Trophoblast cell (in vitro differentiated cells and primary cell): ENCODE measurements around the gene FCHSD2.

ENCODE experiments used
- DNase-seq, 2 donors: peaks; one replicate each; pipeline ENCODE4 v3.0.0-alpha.2; 2016
- H2AFZ ChIP-seq: 2 replicates; pipeline ENCODE4 v1.6.1; 2013; ENCODE audit warnings: low read length, moderate library complexity, mild to moderate bottlenecking; ENCODE audit not compliant: insufficient read depth, poor library complexity
- H2AK5ac ChIP-seq: 2 replicates; pipeline ENCODE4 v1.6.1; 2013; ENCODE audit warnings: mild to moderate bottlenecking, low read length
- H2BK120ac ChIP-seq: 2 replicates; pipeline ENCODE4 v1.6.1; 2013; ENCODE audit warnings: low read length, mild to moderate bottlenecking, moderate library complexity; ENCODE audit not compliant: insufficient read depth, poor library complexity
- H2BK12ac ChIP-seq: 2 replicates; pipeline ENCODE4 v1.6.1; 2013; ENCODE audit warnings: mild to moderate bottlenecking, low read length, moderate library complexity
- H2BK5ac ChIP-seq: 2 replicates; pipeline ENCODE4 v1.6.1; 2013; ENCODE audit warnings: low read length, low read depth, moderate library complexity, mild to moderate bottlenecking; ENCODE audit not compliant: poor library complexity
- H3K14ac ChIP-seq: 2 replicates; pipeline ENCODE4 v1.6.1; 2013; ENCODE audit warnings: mild to moderate bottlenecking, low read length
- H3K18ac ChIP-seq: 2 replicates; pipeline ENCODE4 v1.6.1; 2013; ENCODE audit warnings: mild to moderate bottlenecking, low read length
- H3K23ac ChIP-seq: 2 replicates; pipeline ENCODE4 v1.6.1; 2013; ENCODE audit warnings: low read length
- H3K27ac ChIP-seq: 2 replicates; pipeline ENCODE4 v1.5.1; 2013; ENCODE audit warnings: low read depth, mild to moderate bottlenecking, inconsistent platforms, low read length, moderate library complexity
- H3K27me3 ChIP-seq: 2 replicates; pipeline ENCODE4 v1.6.1; 2013; ENCODE audit warnings: inconsistent platforms, mild to moderate bottlenecking, low read length, moderate library complexity; ENCODE audit not compliant: insufficient read depth
- H3K36me3 ChIP-seq, 2 experiments: 1 replicate in 1 of 2; 2 replicates in 1 of 2; pipeline ENCODE4 v1.6.1; 2013; ENCODE audit warnings: low read length in 2 of 2, mild to moderate bottlenecking in 2 of 2, moderate library complexity in 1 of 2; ENCODE audit not compliant: insufficient read depth in 2 of 2, control insufficient read depth in 1 of 2
- H3K4ac ChIP-seq: 2 replicates; pipeline ENCODE4 v1.6.1; 2013; ENCODE audit warnings: low read depth, mild to moderate bottlenecking, low read length, moderate library complexity
- H3K4me1 ChIP-seq, 2 experiments: 1 replicate in 1 of 2; 2 replicates in 1 of 2; pipeline ENCODE4 v1.6.1; 2013; ENCODE audit warnings: low read length in 2 of 2, mild to moderate bottlenecking in 2 of 2, moderate library complexity in 1 of 2; ENCODE audit not compliant: insufficient read depth in 2 of 2, control insufficient read depth in 1 of 2
- H3K4me2 ChIP-seq: 2 replicates; pipeline ENCODE4 v1.6.1; 2013; ENCODE audit warnings: inconsistent platforms, mild to moderate bottlenecking, low read length, moderate library complexity
- H3K4me3 ChIP-seq: 2 replicates; pipeline ENCODE4 v1.5.1; 2013; ENCODE audit warnings: mild to moderate bottlenecking, low read depth, low read length, inconsistent platforms
- H3K79me1 ChIP-seq: one replicate; pipeline ENCODE4 v1.6.1; 2013; ENCODE audit warnings: low read length
- H3K79me2 ChIP-seq: 2 replicates; pipeline ENCODE4 v1.6.1; 2013; ENCODE audit warnings: low read length, mild to moderate bottlenecking; ENCODE audit not compliant: control insufficient read depth, insufficient read depth, poor library complexity
- H3K9ac ChIP-seq: 2 replicates; pipeline ENCODE4 v1.6.1; 2013; ENCODE audit warnings: mild to moderate bottlenecking, low read length
- H3K9me3 ChIP-seq: 2 replicates; pipeline ENCODE4 v1.6.1; 2013; ENCODE audit warnings: low read depth, mild to moderate bottlenecking, control low read depth, inconsistent platforms, low read length; ENCODE audit not compliant: insufficient read depth
- H4K12ac ChIP-seq: 2 replicates; pipeline ENCODE4 v1.6.1; 2013; ENCODE audit warnings: low read depth, mild to moderate bottlenecking, low read length, moderate library complexity
- H4K8ac ChIP-seq: 2 replicates; pipeline ENCODE4 v1.6.1; 2013; ENCODE audit warnings: low read depth, mild to moderate bottlenecking, low read length, moderate library complexity
- H4K91ac ChIP-seq: one replicate; pipeline ENCODE4 v1.6.1; 2013; ENCODE audit warnings: low read depth, mild to moderate bottlenecking, low read length, moderate library complexity
- WGBS: extraction: QIAGEN DNeasy Blood & Tissue Kit; methylation state at CpG from one replicate; pipeline ENCODE4 v1.1.7; 2013; ENCODE audit warnings: missing lambda C conversion rate; ENCODE audit not compliant: insufficient read length, insufficient coverage; ENCODE audit errors: extremely low coverage; 5-methylcytosine and 5-hydroxymethylcytosine counted together

FCHSD2 gene

GRCh38 chr11:72863916-72864315 is 278.2 kb downstream of the FCHSD2 start:
- DNase-seq: no peak
- Histone ChIP-seq H4K91ac (no peak overlapping the region), H3K4me3 (no peak overlapping the region), H2BK5ac (no peak overlapping the region), H3K79me2 (no peaks in the 10 kb centered on the region), H3K4me2 (no peak overlapping the region), H2BK12ac (no peak overlapping the region), H3K9me3 (no peaks in the 10 kb centered on the region), H3K4me1 (no peaks in the 10 kb centered on the region), H3K18ac (no peak overlapping the region), H3K27me3 (no peaks in the 10 kb centered on the region), H3K14ac (no peak overlapping the region), H3K36me3 (no peaks in the 10 kb centered on the region), H2AFZ (no peak overlapping the region), H2AK5ac (no peak overlapping the region), H3K23ac (no peak overlapping the region), H3K9ac (no peak overlapping the region), H3K79me1 (no peaks in the 10 kb centered on the region), H2BK120ac (no peak overlapping the region), H3K27ac (no peak overlapping the region), H4K8ac (no peak overlapping the region), H4K12ac (no peak overlapping the region), H3K4ac (no peak overlapping the region)
- WGBS: no CpG with 5 or more reads among the region's 1 CpG

- no peak overlapping the region for H4K12ac ChIP-seq
- no peak for DNase-seq
- H2BK5ac ChIP-seq: no peak overlapping the region
- no peak overlapping the region for H3K9ac ChIP-seq
- H4K91ac ChIP-seq: no peak overlapping the region
- H2BK12ac ChIP-seq: no peak overlapping the region
- no peak overlapping the region for H2AK5ac ChIP-seq
- no peaks in the 10 kb centered on the region for H3K79me1 ChIP-seq
- H4K8ac ChIP-seq: no peak overlapping the region
- H3K27me3 ChIP-seq: no peaks in the 10 kb centered on the region
- no peak overlapping the region for H3K14ac ChIP-seq
- no peaks in the 10 kb centered on the region for H3K36me3 ChIP-seq
- H3K18ac ChIP-seq: no peak overlapping the region
- no peak overlapping the region for H3K27ac ChIP-seq
- H3K79me2 ChIP-seq: no peaks in the 10 kb centered on the region
- H3K4me1 ChIP-seq: no peaks in the 10 kb centered on the region
- H3K4me3 ChIP-seq: no peak overlapping the region
- H3K4ac ChIP-seq: no peak overlapping the region
- no peak overlapping the region for H3K23ac ChIP-seq
- H3K9me3 ChIP-seq: no peaks in the 10 kb centered on the region
- H2AFZ ChIP-seq: no peak overlapping the region
- H3K4me2 ChIP-seq: no peak overlapping the region
- WGBS: no CpG with 5 or more reads among the region's 1 CpG
- H2BK120ac ChIP-seq: no peak overlapping the region
These were observed 279.0 kb downstream of the FCHSD2 start for GRCh38 chr11:72863091-72863490.

- H3K27me3 ChIP-seq: no peaks in the 10 kb centered on the region
- H3K79me2 ChIP-seq: no peaks in the 10 kb centered on the region
- no peak overlapping the region for H3K4me3 ChIP-seq
- no peaks in the 10 kb centered on the region for H3K36me3 ChIP-seq
- no peak overlapping the region for H2AK5ac ChIP-seq
- H3K9me3 ChIP-seq: no peaks in the 10 kb centered on the region
- H3K4me1 ChIP-seq: no peaks in the 10 kb centered on the region
- no peak overlapping the region for H2BK12ac ChIP-seq
- no peak overlapping the region for H3K9ac ChIP-seq
- H3K14ac ChIP-seq: no peak overlapping the region
- H4K91ac ChIP-seq: no peak overlapping the region
- H2AFZ ChIP-seq: no peak overlapping the region
- no peaks in the 10 kb centered on the region for H3K79me1 ChIP-seq
- H3K18ac ChIP-seq: no peak overlapping the region
- DNase-seq: peak in 1 of 2 donors; percentile 45
- no peak overlapping the region for H3K4me2 ChIP-seq
- no CpG with 5 or more reads among the region's 4 CpGs for WGBS
- no peak overlapping the region for H4K8ac ChIP-seq
- H3K27ac ChIP-seq: no peak overlapping the region
- no peak overlapping the region for H3K23ac ChIP-seq
- no peak overlapping the region for H2BK120ac ChIP-seq
- H2BK5ac ChIP-seq: no peak overlapping the region
- no peak overlapping the region for H4K12ac ChIP-seq
- H3K4ac ChIP-seq: no peak overlapping the region
These were observed 281.5 kb downstream of the FCHSD2 start for GRCh38 chr11:72860592-72860991.

GRCh38 chr11:72860010-72860409 is 282.1 kb downstream of the FCHSD2 start:
- Histone ChIP-seq H2AFZ (no peak overlapping the region), H3K4ac (no peak overlapping the region), H3K9ac (no peak overlapping the region), H3K27me3 (no peaks in the 10 kb centered on the region), H3K79me1 (no peaks in the 10 kb centered on the region), H2BK120ac (no peak overlapping the region), H4K12ac (no peak overlapping the region), H3K9me3 (no peaks in the 10 kb centered on the region), H3K14ac (no peak overlapping the region), H2AK5ac (no peak overlapping the region), H3K18ac (no peak overlapping the region), H4K91ac (no peak overlapping the region), H3K4me2 (no peak overlapping the region), H3K79me2 (no peaks in the 10 kb centered on the region), H3K4me3 (no peak overlapping the region), H2BK5ac (no peak overlapping the region), H4K8ac (no peak overlapping the region), H2BK12ac (no peak overlapping the region), H3K27ac (no peak overlapping the region), H3K36me3 (no peaks in the 10 kb centered on the region), H3K4me1 (no peaks in the 10 kb centered on the region), H3K23ac (no peak overlapping the region)
- no CpG with 5 or more reads among the region's 4 CpGs for WGBS
- no peak for DNase-seq
